HG03520 (cell line): ENCODE data around the gene PIGU.
"Not testable (repeated sequence)": the region's sequence is repeated elsewhere in the genome, so short reads cannot be mapped to it uniquely, and the experiment has no call there.

Experiments used
- ATAC-seq: cut with Tn5 transposase; IDR thresholded peaks from one replicate; pipeline ENCODE4 v1.9.1; 2021; ENCODE audit warnings: mild to moderate bottlenecking, moderate library complexity; ENCODE audit not compliant: unreplicated experiment

PIGU gene

GRCh38 chr20:34624629-34625028 lies 52.3 kb downstream of the PIGU start:
- no peak for ATAC-seq

DNA sequence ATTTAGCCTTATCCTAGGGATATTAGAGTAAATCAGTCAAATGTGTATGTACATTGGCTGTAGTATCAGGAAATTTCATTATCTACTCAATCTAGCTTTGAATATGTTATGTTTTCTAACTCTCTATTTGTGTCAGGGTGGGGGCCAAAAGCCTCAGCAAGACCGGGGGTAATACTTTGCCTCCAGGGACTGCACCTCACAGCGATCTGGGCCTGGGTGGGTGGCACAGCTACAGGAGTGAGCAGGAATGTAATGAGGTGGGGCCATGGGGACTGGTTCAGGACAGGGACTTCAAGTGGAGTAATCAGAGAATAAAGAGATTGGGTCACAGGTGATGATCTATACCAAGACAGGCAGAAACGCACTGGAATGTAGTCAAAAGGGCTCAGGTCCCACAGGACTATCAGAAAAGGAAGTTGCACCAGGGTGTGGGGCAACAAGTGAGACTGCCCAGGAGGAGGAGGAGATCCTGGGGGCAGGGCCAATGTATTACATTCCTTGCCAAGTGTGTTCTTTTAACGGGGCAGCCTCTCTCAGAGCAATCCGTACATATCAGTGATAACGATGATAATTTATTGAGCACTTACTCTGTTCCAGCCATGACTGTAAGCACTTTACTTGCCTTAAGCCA lies 54.0 kb downstream of the PIGU start:
- ATAC-seq: no peak

DNA sequence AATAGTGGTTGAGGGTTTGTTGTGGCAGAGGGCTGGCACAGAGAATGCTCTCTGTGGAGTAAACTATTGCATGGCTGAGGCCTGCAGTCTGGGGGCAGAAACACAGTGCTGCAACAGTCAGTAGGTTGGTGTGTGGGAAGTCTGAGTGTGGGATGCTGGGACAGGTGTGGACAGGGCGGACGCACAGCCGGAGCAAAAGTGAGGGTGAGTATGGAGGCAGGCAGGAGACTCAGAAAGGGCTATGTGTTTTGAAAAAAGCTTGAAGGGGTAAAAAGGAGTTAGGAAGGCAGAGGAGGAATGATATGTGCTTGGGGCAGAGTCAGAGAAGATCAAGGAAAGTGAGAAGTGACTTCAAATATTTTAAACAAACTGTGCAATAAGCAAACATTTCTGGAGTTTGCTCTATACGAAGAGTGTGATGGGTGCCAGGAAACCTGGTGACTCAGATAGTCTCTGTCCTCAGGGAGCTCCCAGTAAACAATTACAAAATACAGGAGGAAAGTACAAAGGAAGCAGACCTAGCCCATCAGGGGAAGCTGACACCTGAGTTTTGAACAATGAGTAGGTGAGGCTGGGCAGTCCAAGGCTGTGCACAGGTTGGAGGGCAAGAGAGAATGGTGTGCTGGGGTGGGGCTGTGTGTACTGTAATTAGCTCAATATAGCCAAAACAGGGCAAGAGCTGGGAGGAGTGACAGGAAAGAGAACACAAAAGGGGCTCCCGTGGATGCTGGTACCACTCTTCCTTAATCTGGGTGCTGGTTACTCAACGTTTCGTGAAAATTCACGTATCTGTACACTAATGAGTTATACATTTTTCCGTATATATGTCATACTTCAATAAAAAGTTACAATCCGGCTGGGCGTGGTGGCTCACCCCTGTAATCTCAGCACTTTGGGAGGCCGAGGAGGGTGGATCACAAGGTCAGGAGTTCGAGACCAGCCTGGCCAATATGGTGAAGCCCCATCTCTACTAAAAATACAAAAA lies 55.2 kb downstream of the PIGU start:
- ATAC-seq: no peak

DNA sequence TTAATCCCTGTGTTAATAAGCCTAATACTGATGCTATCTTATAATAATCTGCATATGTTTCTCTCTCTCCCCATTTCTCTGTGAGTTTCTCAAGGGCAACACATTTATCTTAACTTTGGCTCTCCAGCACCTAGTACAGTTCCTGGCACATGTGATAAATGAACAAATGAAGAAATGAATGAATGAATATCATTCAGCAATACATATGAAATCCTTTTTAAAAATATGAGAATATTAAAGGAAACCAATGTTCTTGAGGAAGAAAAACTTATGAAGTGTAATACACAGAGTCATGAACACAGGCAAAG lies 55.9 kb downstream of the PIGU start:
- ATAC-seq: no peak

DNA sequence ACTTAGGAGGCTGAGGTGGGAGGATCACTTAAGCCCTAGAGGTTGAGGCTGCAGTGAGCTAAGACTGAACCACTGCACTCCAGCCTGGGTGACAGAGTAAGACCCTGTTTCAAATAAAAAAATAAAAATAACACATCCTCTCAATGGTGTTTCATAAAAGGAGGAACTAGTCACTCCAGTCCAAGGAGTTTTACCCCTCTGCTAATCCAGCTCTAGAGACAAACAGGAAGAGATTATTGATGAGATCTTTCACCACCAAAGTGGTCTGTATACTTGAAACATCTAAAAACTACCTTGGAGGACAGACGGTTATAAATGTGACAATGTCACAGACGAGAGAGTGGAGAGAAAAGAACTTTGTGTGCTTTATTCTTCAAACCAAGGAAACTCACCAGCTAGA lies 58.2 kb downstream of the PIGU start:
- no peak for ATAC-seq

DNA sequence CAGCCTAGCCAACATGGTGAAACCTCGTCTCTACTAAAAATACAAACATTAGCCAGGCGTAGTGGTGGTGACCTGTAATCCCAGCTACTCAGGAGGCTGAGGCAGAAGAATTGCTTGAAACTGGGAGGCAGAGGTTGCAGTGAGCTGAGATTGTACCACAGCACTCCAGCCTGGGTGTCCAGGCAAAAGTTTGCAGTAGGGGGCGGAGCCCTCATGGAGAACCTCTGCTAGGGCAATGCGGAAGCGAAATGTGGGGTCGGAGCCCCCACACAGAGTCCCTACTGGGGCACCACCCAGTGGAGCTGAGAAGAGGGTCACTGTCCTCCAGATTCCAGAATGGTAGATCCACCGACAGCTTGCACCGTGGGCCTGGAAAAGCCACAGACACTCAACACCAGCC lies 60.0 kb downstream of the PIGU start:
- ATAC-seq: not testable (repeated sequence)

GRCh38 chr20:34615477-34615876 lies 61.4 kb downstream of the PIGU start:
- ATAC-seq: no peak

DNA sequence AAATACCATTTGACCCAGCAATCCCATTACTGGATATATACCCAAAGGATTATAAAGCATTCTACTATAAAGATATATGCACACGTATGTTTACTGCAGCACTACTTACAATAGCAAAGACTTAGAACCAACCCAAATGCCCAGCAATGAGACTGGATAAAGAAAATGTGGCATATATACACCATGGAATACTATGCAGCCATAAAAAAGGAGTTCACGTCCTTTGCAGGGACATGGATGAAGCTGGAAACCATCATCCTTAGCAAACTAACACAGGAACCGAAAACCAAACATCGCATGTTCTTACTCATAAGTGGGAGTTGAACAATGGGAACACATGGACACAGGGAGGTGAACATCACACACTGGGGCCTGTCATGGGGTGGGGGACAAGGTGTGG lies 64.9 kb downstream of the PIGU start:
- ATAC-seq: not testable (repeated sequence)

GRCh38 chr20:34607066-34607465 lies 69.8 kb downstream of the PIGU start:
- no peak for ATAC-seq

DNA sequence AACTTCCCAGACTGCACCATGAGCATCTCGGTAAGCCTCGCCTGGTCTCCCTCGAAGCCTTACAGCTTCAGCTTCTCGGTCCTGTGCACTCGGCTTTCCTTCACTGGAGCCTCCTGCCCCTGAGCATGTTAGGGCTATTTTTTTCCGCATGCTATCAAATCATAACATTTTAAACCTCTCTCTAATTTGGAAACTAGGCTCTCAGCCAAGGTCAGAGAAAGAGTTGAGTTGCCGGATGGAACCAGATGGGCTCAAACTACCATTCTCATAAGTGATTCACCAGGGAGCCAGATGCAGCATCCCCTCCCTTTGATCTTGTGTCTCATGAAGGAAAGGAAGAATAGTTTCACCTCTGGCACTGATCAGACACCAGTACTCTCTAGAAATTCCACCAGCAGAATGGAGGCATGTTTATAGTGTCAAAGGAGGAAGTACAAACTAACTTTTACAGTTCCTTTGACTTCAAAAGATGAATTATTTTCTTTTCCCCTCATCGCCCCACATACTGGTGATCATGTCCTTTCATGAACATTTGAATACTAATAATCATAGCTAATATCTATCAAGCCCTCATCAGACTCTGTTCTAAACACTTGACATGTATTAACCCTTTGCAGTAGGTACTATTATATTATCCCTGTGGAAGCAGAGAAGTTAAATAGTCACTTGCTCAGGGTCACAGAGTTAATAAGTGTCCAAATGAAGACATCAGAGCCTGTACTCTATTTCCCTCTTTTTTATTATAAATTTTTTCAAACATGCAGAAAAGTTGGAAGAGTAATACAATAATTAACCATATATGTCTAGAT lies 71.7 kb downstream of the PIGU start:
- no peak for ATAC-seq

DNA sequence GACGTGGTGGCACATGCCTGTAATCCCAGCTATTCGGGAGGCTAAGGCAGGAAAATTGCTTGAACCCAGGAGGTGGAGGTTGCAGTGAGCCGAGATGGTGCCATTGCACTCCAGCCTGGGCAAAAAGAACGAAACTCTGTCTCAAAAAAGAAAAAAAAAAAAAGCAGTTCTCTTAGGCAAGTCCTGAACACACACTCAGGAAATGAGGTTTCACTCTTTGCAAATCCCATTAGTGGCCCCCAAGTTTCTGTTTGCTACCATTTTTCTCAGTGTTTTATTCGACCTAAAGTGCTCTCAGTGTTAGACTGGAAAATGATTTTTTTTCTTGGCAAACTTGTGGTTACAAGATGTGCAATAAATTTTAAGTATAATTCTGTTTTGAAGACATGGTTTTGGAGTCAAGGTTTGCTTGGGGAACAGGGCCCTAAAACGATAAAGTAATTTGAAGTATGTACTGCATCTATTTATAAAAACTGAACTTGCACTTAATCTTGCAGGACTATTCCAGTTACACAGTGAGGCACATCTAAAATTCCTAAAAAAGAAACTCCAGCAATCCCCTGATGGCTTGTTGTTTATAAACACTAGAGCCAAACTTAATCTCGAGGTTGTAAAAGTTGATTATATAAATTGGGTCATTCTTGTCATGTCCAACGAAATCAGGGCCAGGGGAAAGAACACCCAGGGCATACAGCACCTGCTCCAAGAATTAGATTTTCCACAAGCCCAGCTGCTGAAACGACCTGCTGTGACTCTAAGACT lies 75.8 kb downstream of the PIGU start:
- ATAC-seq: no peak

DNA sequence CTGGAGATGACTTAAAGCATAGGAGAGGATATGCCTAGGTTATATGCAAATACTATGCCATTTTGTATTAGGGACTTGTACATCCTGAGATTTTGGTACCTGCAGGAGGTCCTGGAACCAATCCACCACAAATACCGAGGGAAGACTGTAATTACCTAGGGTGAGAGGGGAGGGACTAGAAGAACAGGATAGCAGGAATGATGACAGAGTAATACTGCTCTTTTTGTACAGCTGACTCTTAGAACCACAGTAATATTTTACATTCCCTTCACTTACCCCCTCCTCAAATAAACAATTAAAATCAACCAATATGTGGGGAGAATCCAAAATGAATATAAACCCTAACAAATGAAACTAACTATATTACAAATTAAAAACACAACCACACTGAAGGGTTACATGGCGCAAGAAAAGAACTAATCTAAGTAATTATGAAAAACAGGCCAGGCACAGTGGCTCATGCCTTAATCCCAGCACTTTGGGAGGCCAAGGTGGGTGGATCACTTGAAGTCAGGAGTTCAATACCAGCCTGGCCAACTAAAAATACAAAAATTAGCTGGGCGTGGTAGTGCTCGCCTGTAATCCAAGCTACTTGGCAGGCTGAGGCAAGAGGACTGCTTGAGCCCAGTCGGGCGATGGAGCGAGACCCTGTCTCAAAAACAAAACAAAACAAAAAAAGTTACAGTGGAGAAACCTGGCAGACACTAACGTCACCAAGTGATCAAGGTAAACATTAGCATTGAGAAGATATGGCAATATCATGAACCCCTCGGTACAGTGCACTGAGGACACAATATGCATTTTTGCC lies 81.3 kb downstream of the PIGU start:
- ATAC-seq: no peak

DNA sequence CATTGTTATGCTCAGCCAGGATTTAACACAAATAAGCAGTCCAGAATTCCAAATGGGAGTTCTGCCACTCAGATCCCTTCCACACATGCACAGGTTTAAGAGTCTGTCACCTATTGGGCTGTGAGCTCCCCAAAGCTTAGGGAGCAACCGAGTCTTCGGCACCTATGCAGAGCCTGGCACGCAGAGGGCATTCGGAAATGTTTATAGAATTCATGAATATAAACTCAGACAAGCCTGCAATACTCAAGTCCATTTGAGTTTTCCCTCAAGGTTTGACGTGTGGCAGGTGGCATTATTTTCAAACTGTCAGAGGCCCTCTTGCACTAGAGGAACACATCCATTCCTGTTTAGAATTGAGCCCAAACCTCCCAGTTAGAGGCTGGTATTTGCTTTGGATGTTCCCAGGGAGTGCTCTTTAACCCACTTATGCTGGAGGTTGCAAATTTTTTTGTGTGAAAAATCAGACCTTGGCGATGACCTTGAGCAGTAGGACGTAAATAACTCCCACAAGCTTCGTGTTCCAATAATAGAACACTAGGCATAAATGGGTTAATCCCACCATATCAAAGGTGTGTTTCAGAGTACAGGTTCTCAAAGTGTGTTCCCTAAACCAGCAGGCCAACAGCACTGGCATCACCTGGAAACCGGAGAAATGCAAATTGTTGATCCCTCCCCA lies 90.3 kb downstream of the PIGU start:
- no peak for ATAC-seq

GRCh38 chr20:34585019-34585418 lies 91.9 kb downstream of the PIGU start:
- no peak for ATAC-seq

GRCh38 chr20:34583544-34583943 lies 93.3 kb downstream of the PIGU start:
- ATAC-seq: no peak

DNA sequence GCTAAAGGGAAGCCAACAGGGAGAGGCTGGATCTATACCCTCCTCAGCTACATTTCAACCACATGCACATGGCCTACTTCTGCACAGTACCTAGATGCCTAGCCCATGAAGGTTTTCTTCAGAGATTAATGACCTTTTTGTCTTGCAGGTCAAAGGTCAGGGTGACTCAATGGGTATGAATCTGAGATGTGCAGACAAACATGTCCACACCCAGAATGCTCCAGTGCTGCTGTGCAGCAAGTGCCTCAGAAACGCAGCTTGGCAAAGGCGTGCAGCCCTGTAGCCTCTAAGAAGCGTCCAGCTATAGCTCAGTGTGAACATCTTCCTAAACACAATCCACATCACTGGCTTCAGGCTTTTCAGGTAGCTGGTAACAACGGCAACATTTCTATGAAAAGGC lies 94.0 kb downstream of the PIGU start:
- ATAC-seq: no peak

GRCh38 chr20:34582221-34582620 lies 94.7 kb downstream of the PIGU start:
- ATAC-seq: no peak

- ATAC-seq: no peak
Observed at GRCh38 chr20:34581341-34582184, 95.3 kb downstream of the PIGU start.
